Activated CD4-positive, alpha-beta memory T cell treated with anti-CD3 and anti-CD28 coated beads, Interleukin-2, amount 10 ng/mL, durations not matched to agents 7 days and 5 days (primary cell): ENCODE data around the gene IGSF9. TPM values are rescaled to one million over a fixed set of nuclear protein-coding genes. Genes with fewer than 3 reads are reported as not detected.

ENCODE experiments used
- CTCF ChIA-PET: fragments of 350-600 bp; sonication (Branson Sonifier 250); formaldehyde crosslinking; loops from one replicate; lab custom pipeline; 2021; ENCODE audit warnings: antibody characterized with exemption, inconsistent platforms; lab: Charles Lee
- POLR2A ChIA-PET: fragments of 350-600 bp; sonication (Branson Sonifier 250); formaldehyde crosslinking; loops from one replicate; lab custom pipeline; 2021; ENCODE audit warnings: antibody characterized with exemption; lab: Charles Lee
- DNase-seq: peaks from one replicate; pipeline ENCODE4 v3.0.0-alpha.2; 2020
- H3K27ac Mint-ChIP-seq: one replicate; pipeline ENCODE4 v1.8.0; 2021; ENCODE audit warnings: mild to moderate bottlenecking, mixed read lengths
- H3K27me3 Mint-ChIP-seq: one replicate; pipeline ENCODE4 v1.8.0; 2021; ENCODE audit warnings: mixed read lengths
- H3K36me3 Mint-ChIP-seq: one replicate; pipeline ENCODE4 v1.8.0; 2021; ENCODE audit warnings: low read depth, mixed read lengths
- H3K4me1 Mint-ChIP-seq: one replicate; pipeline ENCODE4 v1.8.0; 2021; ENCODE audit warnings: mixed read lengths
- H3K4me3 Mint-ChIP-seq: one replicate; pipeline ENCODE4 v1.8.0; 2021; ENCODE audit warnings: mild to moderate bottlenecking, mixed read lengths
- H3K9me3 Mint-ChIP-seq: one replicate; pipeline ENCODE4 v1.8.0; 2021; ENCODE audit warnings: mixed read lengths
- total RNA-seq, 2 experiments: library from RNA; stranded (reverse); gene quantifications; one replicate each; pipeline ENCODE4 v1.2.3, GENCODE V29; 2021

Gene IGSF9
- total RNA-seq: not detected

GRCh38 chr1:159945483-159946241, at the start of gene IGSF9:
IGSF9 (minus strand) TSS chr1:159945613; CDS start chr1:159943454, 2,159 bp downstream.
- DNase-seq: peak; percentile 42
- Mint-ChIP-seq H3K4me1 (peaks cover 5% of the 10 kb centered on the region), H3K4me3 (no peak within 1 kb of the TSS), H3K27ac (no peak within 1 kb of the TSS), H3K9me3 (no peaks in the 10 kb centered on the region), H3K36me3 (no peaks in the 10 kb centered on the region), H3K27me3 (peaks cover 63% of the 10 kb centered on the region)
- POLR2A ChIA-PET: no interaction called here
- CTCF ChIA-PET: interaction anchor here (1.0 to 1.5 kb wide), 3 partner anchors 8 to 60 kb away, joined by 3 to 4 read pairs (median 3); no protein-coding TSS in a partner anchor

- no peaks in the 10 kb centered on the region for H3K9me3 Mint-ChIP-seq
- CTCF ChIA-PET: interaction anchor here (1.5 to 1.7 kb wide), 2 partner anchors 12 to 51 kb away, joined by 3 to 12 read pairs; no protein-coding TSS in a partner anchor
- peaks cover 7% of the 10 kb centered on the region for H3K4me1 Mint-ChIP-seq
- no peak overlapping the region for H3K4me3 Mint-ChIP-seq
- POLR2A ChIA-PET: no interaction called here
- no peak for DNase-seq
- H3K27me3 Mint-ChIP-seq: peaks cover 47% of the 10 kb centered on the region
- no peaks in the 10 kb centered on the region for H3K36me3 Mint-ChIP-seq
- no peak overlapping the region for H3K27ac Mint-ChIP-seq
These were observed 49.5 kb upstream of the IGSF9 start for GRCh38 chr1:159994896-159995295.

- Mint-ChIP-seq H3K4me1 (peaks cover 7% of the 10 kb centered on the region), H3K9me3 (no peaks in the 10 kb centered on the region)
- CTCF ChIA-PET: interaction anchor here (1.1 to 1.7 kb wide), 4 partner anchors 10 to 91 kb away, joined by 3 to 12 read pairs (median 4); no protein-coding TSS in a partner anchor
These were observed 48.5 kb upstream of the IGSF9 start for GRCh38 chr1:159993911-159994310.

GRCh38 chr1:159992161-159992560, 46.7 kb upstream of the IGSF9 start:
- Mint-ChIP-seq H3K4me1 (peaks cover 7% of the 10 kb centered on the region), H3K27me3 (peaks cover 29% of the 10 kb centered on the region), H3K4me3 (no peak overlapping the region), H3K9me3 (no peaks in the 10 kb centered on the region), H3K27ac (no peak overlapping the region), H3K36me3 (no peaks in the 10 kb centered on the region)
- DNase-seq: no peak
- CTCF ChIA-PET: interaction anchor here (1.2 to 4.7 kb wide), 3 partner anchors 15 to 94 kb away, joined by 3 to 38 read pairs (median 4); no protein-coding TSS in a partner anchor
- POLR2A ChIA-PET: interaction anchor here (1.1 to 1.2 kb wide), 2 partner anchors 67 to 69 kb away, joined by 4 to 5 read pairs; partner anchors contain the start of gene TAGLN2

More at GRCh38 chr1:159993911-159994310, 48.5 kb upstream of the IGSF9 start:
- Mint-ChIP-seq H3K4me3 (no peak overlapping the region), H3K27ac (no peak overlapping the region), H3K36me3 (no peaks in the 10 kb centered on the region), H3K27me3 (peaks cover 41% of the 10 kb centered on the region)
- POLR2A ChIA-PET: no interaction called here
- DNase-seq: no peak

GRCh38 chr1:159991513-159991912, 46.1 kb upstream of the IGSF9 start:
- Mint-ChIP-seq H3K27ac (no peak overlapping the region), H3K27me3 (peaks cover 26% of the 10 kb centered on the region), H3K9me3 (no peaks in the 10 kb centered on the region), H3K4me1 (peaks cover 7% of the 10 kb centered on the region), H3K4me3 (no peak overlapping the region), H3K36me3 (no peaks in the 10 kb centered on the region)
- no peak for DNase-seq
- ChIA-PET POLR2A (interaction anchor here (1.1 to 1.2 kb wide), 2 partner anchors 67 to 68 kb away, joined by 4 to 5 read pairs; partner anchors contain the start of gene TAGLN2), CTCF (interaction anchor here (1.3 to 4.7 kb wide), 2 partner anchors 15 to 94 kb away, joined by 4 to 38 read pairs; no protein-coding TSS in a partner anchor)

GRCh38 chr1:159990005-159990404, 44.6 kb upstream of the IGSF9 start:
- Mint-ChIP-seq H3K27me3 (peaks cover 11% of the 10 kb centered on the region), H3K9me3 (no peaks in the 10 kb centered on the region), H3K27ac (no peak overlapping the region), H3K4me1 (peaks cover 7% of the 10 kb centered on the region), H3K4me3 (no peak overlapping the region), H3K36me3 (no peaks in the 10 kb centered on the region)
- ChIA-PET CTCF (interaction anchor here (4.7 kb wide), 1 partner anchor 17 kb away, joined by 38 read pairs; no protein-coding TSS in a partner anchor), POLR2A (no interaction called here)
- DNase-seq: no peak

- ChIA-PET POLR2A (no interaction called here), CTCF (interaction anchor here (4.7 kb wide), 1 partner anchor 17 kb away, joined by 38 read pairs; no protein-coding TSS in a partner anchor)
- no peak for DNase-seq
- Mint-ChIP-seq H3K27me3 (peaks cover 9% of the 10 kb centered on the region), H3K9me3 (no peaks in the 10 kb centered on the region), H3K27ac (no peak overlapping the region), H3K4me3 (no peak overlapping the region), H3K36me3 (no peaks in the 10 kb centered on the region), H3K4me1 (peaks cover 7% of the 10 kb centered on the region)
These were observed 44.2 kb upstream of the IGSF9 start for GRCh38 chr1:159989581-159989980.

- DNase-seq: no peak
- ChIA-PET POLR2A (no interaction called here), CTCF (interaction anchor here (4.7 kb wide), 1 partner anchor 19 kb away, joined by 38 read pairs; no protein-coding TSS in a partner anchor)
These were observed 42.6 kb upstream of the IGSF9 start for GRCh38 chr1:159988006-159988405.

GRCh38 chr1:159987186-159987585, 41.8 kb upstream of the IGSF9 start:
- ChIA-PET POLR2A (no interaction called here), CTCF (no interaction called here)
- no peaks in the 10 kb centered on the region for H3K9me3 Mint-ChIP-seq
- H3K36me3 Mint-ChIP-seq: no peaks in the 10 kb centered on the region
- H3K4me1 Mint-ChIP-seq: peaks cover 7% of the 10 kb centered on the region
- H3K27ac Mint-ChIP-seq: no peak overlapping the region
- no peak for DNase-seq
- H3K4me3 Mint-ChIP-seq: no peak overlapping the region
- peaks cover 18% of the 10 kb centered on the region for H3K27me3 Mint-ChIP-seq

More at GRCh38 chr1:159988006-159988405, 42.6 kb upstream of the IGSF9 start:
- peaks cover 7% of the 10 kb centered on the region for H3K4me1 Mint-ChIP-seq
- H3K9me3 Mint-ChIP-seq: no peaks in the 10 kb centered on the region
- no peaks in the 10 kb centered on the region for H3K36me3 Mint-ChIP-seq
- H3K4me3 Mint-ChIP-seq: no peak overlapping the region
- H3K27me3 Mint-ChIP-seq: peaks cover 16% of the 10 kb centered on the region
- H3K27ac Mint-ChIP-seq: no peak overlapping the region

GRCh38 chr1:159986531-159986930, 41.1 kb upstream of the IGSF9 start:
- no peak overlapping the region for H3K4me3 Mint-ChIP-seq
- no peak overlapping the region for H3K27ac Mint-ChIP-seq
- H3K27me3 Mint-ChIP-seq: peaks cover 19% of the 10 kb centered on the region
- no peaks in the 10 kb centered on the region for H3K9me3 Mint-ChIP-seq
- CTCF ChIA-PET: no interaction called here
- no peaks in the 10 kb centered on the region for H3K36me3 Mint-ChIP-seq
- peaks cover 4% of the 10 kb centered on the region for H3K4me1 Mint-ChIP-seq
- POLR2A ChIA-PET: no interaction called here
- no peak for DNase-seq

- POLR2A ChIA-PET: no interaction called here
- Mint-ChIP-seq H3K9me3 (no peaks in the 10 kb centered on the region), H3K27me3 (peaks cover 18% of the 10 kb centered on the region), H3K27ac (no peak overlapping the region), H3K36me3 (no peaks in the 10 kb centered on the region), H3K4me3 (no peak overlapping the region), H3K4me1 (no peaks in the 10 kb centered on the region)
- CTCF ChIA-PET: no interaction called here
- DNase-seq: no peak
These were observed 40.7 kb upstream of the IGSF9 start for GRCh38 chr1:159986093-159986492.

GRCh38 chr1:159985473-159985872, 40.1 kb upstream of the IGSF9 start:
- no peak overlapping the region for H3K27ac Mint-ChIP-seq
- CTCF ChIA-PET: no interaction called here
- POLR2A ChIA-PET: no interaction called here

GRCh38 chr1:159983681-159984080, 38.3 kb upstream of the IGSF9 start:
- Mint-ChIP-seq H3K4me3 (no peak overlapping the region), H3K9me3 (no peaks in the 10 kb centered on the region), H3K4me1 (no peaks in the 10 kb centered on the region), H3K27ac (no peak overlapping the region), H3K36me3 (no peaks in the 10 kb centered on the region), H3K27me3 (peaks cover 33% of the 10 kb centered on the region)
- POLR2A ChIA-PET: interaction anchor here (0.9 kb wide), 1 partner anchor 24 kb away, joined by 3 read pairs; no protein-coding TSS in a partner anchor
- CTCF ChIA-PET: no interaction called here
- DNase-seq: no peak

More at GRCh38 chr1:159985473-159985872, 40.1 kb upstream of the IGSF9 start:
- no peak for DNase-seq
- no peaks in the 10 kb centered on the region for H3K4me1 Mint-ChIP-seq
- H3K36me3 Mint-ChIP-seq: no peaks in the 10 kb centered on the region
- H3K27me3 Mint-ChIP-seq: peaks cover 20% of the 10 kb centered on the region
- H3K4me3 Mint-ChIP-seq: no peak overlapping the region
- no peaks in the 10 kb centered on the region for H3K9me3 Mint-ChIP-seq
